WI38 (cell line): Measurements from ENCODE around the gene AOC2.
"Not testable (repeated sequence)": the region's sequence is repeated elsewhere in the genome, so short reads cannot be mapped to it uniquely, and the experiment has no call there.

Experiments
- H3K4me3 ChIP-seq: 2 replicates; pipeline ENCODE4 v1.5.1; 2011; ENCODE audit warnings: low read depth, mild to moderate bottlenecking, control low read depth, low read length
- TF ChIP-seq, protein P1 (sequence below): IDR thresholded peaks from 2 replicates; pipeline ENCODE4 v1.5.1; 2012; ENCODE audit warnings: low read depth, mild to moderate bottlenecking, control low read depth, low read length

The AOC2 gene

DNA sequence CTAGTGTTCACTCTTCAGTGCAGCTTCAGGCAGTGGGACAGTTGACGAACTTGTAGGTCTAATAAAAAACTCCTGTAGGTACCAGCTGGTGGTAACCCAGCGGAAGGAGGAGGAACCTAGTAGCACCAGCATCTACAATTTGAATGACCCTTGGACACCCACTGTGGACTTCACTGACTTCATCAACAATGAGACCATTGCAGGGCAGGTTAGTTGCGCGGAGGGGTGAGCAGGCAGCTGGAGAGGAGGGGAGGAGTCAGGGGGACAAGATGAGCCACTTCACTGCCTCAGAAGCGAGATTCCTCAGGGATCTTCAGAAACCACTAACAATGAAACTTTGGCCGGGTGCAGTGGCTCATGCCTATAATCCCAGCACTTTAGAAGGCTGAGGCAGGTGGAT, 28.9 kb downstream of the AOC2 start:
- no peak overlapping the region for H3K4me3 ChIP-seq
- TF ChIP-seq, protein P1, sequence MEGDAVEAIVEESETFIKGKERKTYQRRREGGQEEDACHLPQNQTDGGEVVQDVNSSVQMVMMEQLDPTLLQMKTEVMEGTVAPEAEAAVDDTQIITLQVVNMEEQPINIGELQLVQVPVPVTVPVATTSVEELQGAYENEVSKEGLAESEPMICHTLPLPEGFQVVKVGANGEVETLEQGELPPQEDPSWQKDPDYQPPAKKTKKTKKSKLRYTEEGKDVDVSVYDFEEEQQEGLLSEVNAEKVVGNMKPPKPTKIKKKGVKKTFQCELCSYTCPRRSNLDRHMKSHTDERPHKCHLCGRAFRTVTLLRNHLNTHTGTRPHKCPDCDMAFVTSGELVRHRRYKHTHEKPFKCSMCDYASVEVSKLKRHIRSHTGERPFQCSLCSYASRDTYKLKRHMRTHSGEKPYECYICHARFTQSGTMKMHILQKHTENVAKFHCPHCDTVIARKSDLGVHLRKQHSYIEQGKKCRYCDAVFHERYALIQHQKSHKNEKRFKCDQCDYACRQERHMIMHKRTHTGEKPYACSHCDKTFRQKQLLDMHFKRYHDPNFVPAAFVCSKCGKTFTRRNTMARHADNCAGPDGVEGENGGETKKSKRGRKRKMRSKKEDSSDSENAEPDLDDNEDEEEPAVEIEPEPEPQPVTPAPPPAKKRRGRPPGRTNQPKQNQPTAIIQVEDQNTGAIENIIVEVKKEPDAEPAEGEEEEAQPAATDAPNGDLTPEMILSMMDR: no peak

DNA sequence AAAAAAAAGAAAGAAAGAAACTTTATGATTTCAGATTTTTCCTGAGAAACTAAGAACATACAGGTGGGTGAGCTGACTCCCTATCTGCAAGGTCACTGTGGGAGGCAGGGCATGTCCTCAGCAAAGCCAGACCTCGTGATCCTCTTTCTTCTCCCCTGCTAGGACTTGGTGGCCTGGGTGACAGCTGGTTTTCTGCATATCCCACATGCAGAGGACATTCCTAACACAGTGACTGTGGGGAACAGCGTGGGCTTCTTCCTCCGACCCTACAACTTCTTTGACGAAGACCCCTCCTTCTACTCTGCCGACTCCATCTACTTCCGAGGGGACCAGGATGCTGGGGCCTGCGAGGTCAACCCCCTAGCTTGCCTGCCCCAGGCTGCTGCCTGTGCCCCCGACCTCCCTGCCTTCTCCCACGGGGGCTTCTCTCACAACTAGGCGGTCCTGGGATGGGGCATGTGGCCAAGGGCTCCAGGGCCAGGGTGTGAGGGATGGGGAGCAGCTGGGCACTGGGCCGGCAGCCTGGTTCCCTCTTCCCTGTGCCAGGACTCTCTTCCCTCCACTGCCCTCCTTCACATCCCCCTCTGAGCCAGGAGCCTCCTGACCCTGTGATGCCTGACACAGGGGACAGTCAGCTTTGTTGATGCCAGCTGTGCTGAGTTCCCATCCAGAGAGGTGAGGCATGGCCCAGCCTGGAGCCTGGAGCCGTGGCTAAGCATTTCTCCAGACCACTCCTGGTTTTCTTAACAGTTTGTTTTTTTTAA, 29.7 kb downstream of the AOC2 start:
- H3K4me3 ChIP-seq: not testable (repeated sequence)

DNA sequence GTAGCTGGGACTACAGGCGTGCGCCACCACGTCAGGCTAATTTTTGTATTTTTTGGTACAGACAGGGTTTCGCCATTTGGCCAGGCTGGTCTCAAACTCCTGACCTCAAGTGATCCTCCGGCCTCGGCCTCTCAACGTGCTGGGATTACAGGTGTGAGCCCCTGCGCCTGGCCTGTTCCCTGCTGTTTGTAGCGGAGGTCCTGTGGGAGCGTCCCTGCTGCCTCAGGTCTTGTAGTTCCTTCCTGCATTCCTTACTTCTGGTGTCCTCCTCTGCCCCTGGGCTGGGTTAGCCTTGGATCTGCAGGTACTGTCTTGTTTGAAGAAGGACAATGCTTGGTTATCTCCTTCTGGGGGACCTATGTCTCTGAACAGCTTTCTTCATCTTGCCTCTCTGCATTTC, 32.7 kb downstream of the AOC2 start:
- H3K4me3 ChIP-seq: no peak overlapping the region
- TF ChIP-seq, protein P1: no peak

DNA sequence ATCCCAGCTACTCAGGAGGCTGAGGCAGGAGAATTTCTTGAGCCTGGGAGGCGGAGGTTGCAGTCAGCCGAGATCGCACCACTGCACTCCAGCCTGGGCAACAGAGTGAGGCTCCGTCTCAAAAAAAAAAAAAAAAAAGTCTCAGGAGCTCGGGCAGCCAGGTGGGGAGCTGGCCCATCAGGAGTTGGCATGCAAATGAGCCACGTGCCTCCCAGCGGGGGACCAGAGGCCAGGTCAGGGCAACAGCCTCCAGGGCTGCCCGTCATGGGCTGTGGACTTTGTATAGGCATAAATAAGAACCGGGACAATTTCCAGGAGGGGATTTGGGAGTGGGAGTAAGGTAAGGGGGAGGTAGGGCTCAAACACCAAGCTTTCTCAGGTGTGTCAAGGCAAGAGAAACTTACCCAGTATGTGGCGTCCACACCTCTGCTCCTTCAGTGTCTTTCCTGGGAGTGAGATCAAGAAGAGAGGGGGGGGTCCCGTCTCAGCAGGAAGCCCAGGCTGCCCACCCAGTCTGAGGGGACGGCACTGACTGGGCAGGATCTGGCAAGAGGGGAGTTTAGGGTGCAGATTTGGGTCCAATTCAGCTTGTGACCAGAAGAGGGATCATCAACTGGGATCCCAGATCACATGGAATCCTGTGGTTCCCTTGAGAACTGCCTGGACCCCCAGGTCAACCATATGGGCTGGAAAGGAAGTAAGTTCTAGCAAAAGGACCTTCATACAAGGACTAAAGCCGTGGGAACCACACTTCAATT, 33.9 kb downstream of the AOC2 start:
- H3K4me3 ChIP-seq: no peak overlapping the region

DNA sequence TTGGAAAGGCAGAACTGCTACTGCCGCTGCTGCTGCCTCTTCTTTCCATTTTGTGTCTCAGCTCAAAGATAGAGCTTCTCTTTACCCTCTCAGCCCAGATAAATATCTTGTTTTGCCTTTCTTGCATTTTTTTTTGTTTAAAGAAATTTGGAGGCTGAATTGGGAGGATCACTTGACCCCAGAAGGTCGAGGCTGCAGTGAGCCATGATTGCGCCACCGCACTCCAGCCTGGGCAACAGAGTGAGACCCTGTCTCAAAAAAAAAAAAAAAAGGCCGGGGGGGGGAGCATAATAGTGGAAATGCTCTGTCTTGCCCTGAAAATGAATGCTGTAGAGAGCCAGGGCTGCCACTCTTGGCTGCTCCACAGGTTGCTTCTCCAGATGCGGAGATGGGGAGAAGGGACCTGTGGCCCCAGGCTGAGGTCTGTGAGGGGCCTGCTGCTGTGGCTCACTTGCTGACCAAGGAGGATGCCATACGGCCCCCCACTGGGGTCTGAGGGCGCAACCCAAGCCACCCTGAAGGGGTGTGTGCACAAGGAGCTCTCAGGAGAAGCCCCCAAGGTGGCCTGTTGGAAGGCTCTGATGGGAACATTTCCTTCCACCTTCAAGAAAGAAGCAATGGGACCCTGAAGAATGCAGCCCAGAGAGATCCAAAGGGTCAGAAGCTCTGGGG, 34.7 kb downstream of the AOC2 start:
- TF ChIP-seq, protein P1: no peak
- no peak overlapping the region for H3K4me3 ChIP-seq

More for the DNA sequence above, 33.9 kb downstream of the AOC2 start:
- TF ChIP-seq, protein P1: no peak

DNA sequence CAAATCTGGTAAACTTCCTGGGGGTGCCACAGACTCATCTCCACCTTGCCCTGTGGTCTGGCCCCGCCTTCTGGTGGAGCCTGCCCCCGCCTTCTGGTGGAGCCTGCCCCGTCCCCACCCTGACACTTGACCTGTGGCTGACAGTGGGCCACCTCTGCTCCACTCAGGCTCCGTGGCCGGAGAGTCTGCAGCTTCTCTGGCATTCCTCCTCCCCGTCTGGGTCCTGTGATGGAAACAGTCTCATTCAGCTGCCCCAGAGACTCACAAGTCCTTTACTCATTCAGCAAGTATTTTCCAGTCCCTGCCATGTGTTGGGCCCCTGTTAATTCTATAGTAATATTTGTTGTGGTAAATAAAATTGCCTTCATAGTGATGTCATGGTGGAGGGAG, 35.2 kb downstream of the AOC2 start:
- H3K4me3 ChIP-seq: no peak overlapping the region
- TF ChIP-seq, protein P1: no peak

DNA sequence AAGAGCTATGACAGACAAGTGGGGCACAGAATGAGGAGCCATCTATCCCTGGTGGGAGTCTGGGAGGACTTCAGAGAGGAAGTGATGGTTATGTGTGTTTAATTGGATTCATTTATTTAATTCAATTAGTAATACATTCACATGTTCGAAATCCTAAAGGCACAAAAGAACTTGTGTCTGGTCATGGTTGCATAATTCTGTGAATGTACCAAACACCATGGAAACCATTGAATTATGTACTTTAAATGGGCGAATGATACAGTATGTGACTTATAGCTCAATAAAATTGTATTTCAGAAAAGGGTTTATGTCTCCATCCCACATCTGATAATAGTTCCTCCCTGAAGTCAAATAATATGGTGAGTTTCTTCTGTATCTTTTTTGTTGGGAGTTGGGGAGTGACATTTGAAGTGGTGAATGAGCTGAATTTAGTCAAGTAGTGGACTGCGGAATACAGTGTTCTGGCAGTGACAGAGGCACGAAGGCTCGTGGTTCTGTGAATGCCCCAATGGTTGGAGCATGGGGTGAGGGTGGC, 36.5 kb downstream of the AOC2 start:
- no peak overlapping the region for H3K4me3 ChIP-seq
- TF ChIP-seq, protein P1: no peak

DNA sequence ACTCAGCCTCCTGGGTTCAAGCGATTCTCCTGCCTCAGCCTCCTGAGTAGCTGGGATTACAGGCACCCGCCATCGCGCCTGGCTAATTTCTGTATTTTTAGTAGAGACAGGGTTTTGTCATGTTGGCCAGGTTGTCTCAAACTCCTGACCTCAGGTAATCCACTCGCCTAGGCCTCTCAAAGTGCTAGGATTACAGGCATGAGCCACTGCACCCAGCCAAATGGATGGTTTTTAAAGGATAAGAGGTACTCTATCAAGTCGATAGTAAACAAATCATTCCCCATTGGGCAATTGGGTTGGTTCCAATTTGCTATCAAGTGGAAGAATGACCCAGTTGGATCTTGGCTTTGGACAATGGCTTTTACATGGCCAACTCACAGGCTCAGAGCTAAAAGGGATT, 37.3 kb downstream of the AOC2 start:
- not testable (repeated sequence) for H3K4me3 ChIP-seq
